A549 (cell line): Measurements from ENCODE around the gene ARL4D. TPM values are rescaled to one million over a fixed set of nuclear protein-coding genes. Genes with fewer than 3 reads are reported as not detected.

Experiments used
- ATAC-seq, 2 experiments: fragments of 200-7000 bp in 1 of 2; fragments of >200 bp in 1 of 2; cut with Nextera tagmentation in 1 of 2; cut with Tn5 transposase in 1 of 2; 3 replicates each; pipeline versions ENCODE4 v1.8.0 to v1.9.1; 2018 to 2020; ENCODE audit warnings: mild to moderate bottlenecking in 1 of 2, moderate library complexity in 1 of 2
- CTCF ChIA-PET: fragments of 300-600 bp; sonication (Branson Sonifier 250); formaldehyde crosslinking; extraction: SDS; loops from one replicate; lab custom pipeline; 2021; ENCODE audit warnings: antibody characterized with exemption, inconsistent platforms; lab: Yijun Ruan, JAX
- POLR2A ChIA-PET: fragments of 350-600 bp; formaldehyde crosslinking; extraction: SDS; loops from one replicate; lab custom pipeline; 2021; ENCODE audit warnings: antibody characterized with exemption, inconsistent platforms; lab: Yijun Ruan, JAX
- DNase-seq, 2 experiments: peaks; one replicate each; pipeline versions ENCODE4 v3.0.0 to v3.0.0-alpha.2; 2011 to 2016; ENCODE audit warnings: low read depth in 1 of 2, low spot score in 1 of 2
- FAIRE-seq: peaks from 2 replicates; lab custom pipeline; 2011; peaks lifted over from hg19 to GRCh38; lab: Jason Lieb, UNC
- H3K27ac ChIP-seq, 2 experiments: fragments of >200 bp; sonication (Bioruptor Twin); formaldehyde crosslinking; 3 replicates each; pipeline ENCODE4 v1.5.1; 2016 to 2017
- H3K4me1 ChIP-seq: fragments of >200 bp; sonication (Bioruptor Twin); formaldehyde crosslinking; 3 replicates; pipeline ENCODE4 v1.6.1; 2016
- H3K4me2 ChIP-seq: fragments of >200 bp; sonication (Bioruptor Twin); formaldehyde crosslinking; 3 replicates; pipeline ENCODE4 v1.6.1; 2016
- H3K4me3 ChIP-seq: fragments of >200 bp; sonication (Bioruptor Twin); formaldehyde crosslinking; 3 replicates; pipeline ENCODE4 v1.5.1; 2016
- H3K9me3 ChIP-seq: fragments of >200 bp; sonication (Bioruptor Twin); formaldehyde crosslinking; 3 replicates; pipeline ENCODE4 v1.6.1; 2016
- BCL3 ChIP-seq: fragments of >200 bp; sonication (Bioruptor Twin); formaldehyde crosslinking; IDR thresholded peaks from 3 replicates; pipeline ENCODE4 v1.6.1; 2016
- CEBPB ChIP-seq, 2 experiments: fragments of >200 bp in 1 of 2; sonication (Bioruptor Twin) in 1 of 2; formaldehyde crosslinking in 1 of 2; IDR thresholded peaks; 2 replicates each; pipeline ENCODE4 v1.6.1; 2012 to 2016
- E2F6 ChIP-seq: IDR thresholded peaks from 2 replicates; pipeline ENCODE4 v1.6.1; 2012; ENCODE audit warnings: low read depth, borderline replicate concordance
- FOSL2 ChIP-seq, 2 experiments: fragments of 450-650 bp in 1 of 2; fragments of >200 bp in 1 of 2; sonication (Bioruptor Twin) in 1 of 2; formaldehyde crosslinking; IDR thresholded peaks; 2 replicates each; pipeline versions ENCODE4 v1.5.0 to v1.6.1; 2016 to 2020; ENCODE audit warnings: mild to moderate bottlenecking in 1 of 2, moderate library complexity in 1 of 2
- GATA3 ChIP-seq: IDR thresholded peaks from 2 replicates; pipeline ENCODE4 v1.6.1; 2012; ENCODE audit warnings: borderline replicate concordance
- JUN ChIP-seq, 2 experiments: fragments of >200 bp; sonication (Bioruptor Twin); formaldehyde crosslinking; IDR thresholded peaks; 2 replicates in 1 of 2; 3 replicates in 1 of 2; pipeline ENCODE4 v1.6.1; 2016 to 2017
- JUNB ChIP-seq: fragments of >200 bp; sonication (Bioruptor Twin); formaldehyde crosslinking; IDR thresholded peaks from 2 replicates; pipeline ENCODE4 v1.6.1; 2016
- MAX ChIP-seq: IDR thresholded peaks from 2 replicates; pipeline ENCODE4 v1.6.1; 2012
- PBX3 ChIP-seq: IDR thresholded peaks from 2 replicates; pipeline ENCODE4 v1.6.1; 2012
- PHF8 ChIP-seq: fragments of 200-600 bp; sonication (generic); IDR thresholded peaks from 2 replicates; pipeline ENCODE4 v1.6.1; 2016; ENCODE audit warnings: low read depth, mild to moderate bottlenecking, antibody characterized with exemption, moderate library complexity, borderline replicate concordance
- POLR2A ChIP-seq: IDR thresholded peaks from 2 replicates; pipeline ENCODE4 v1.6.1; 2012; ENCODE audit warnings: mild to moderate bottlenecking, low read length
- RAD21 ChIP-seq, 2 experiments: fragments of >200 bp in 1 of 2; sonication (Bioruptor Twin) in 1 of 2; formaldehyde crosslinking in 1 of 2; IDR thresholded peaks in 1 of 2; conservative IDR thresholded peaks in 1 of 2; 2 replicates in 1 of 2; 3 replicates in 1 of 2; pipeline ENCODE4 v1.6.1; 2012 to 2018; ENCODE audit warnings: inconsistent platforms in 1 of 2
- REST ChIP-seq: fragments of 200-600 bp; sonication (generic); IDR thresholded peaks from 2 replicates; pipeline ENCODE4 v1.6.1; 2016; ENCODE audit warnings: antibody characterized with exemption, mild to moderate bottlenecking, moderate library complexity
- RFX5 ChIP-seq: fragments of 450-650 bp; IDR thresholded peaks from 2 replicates; pipeline ENCODE4 v1.7.1; 2014; ENCODE audit warnings: antibody characterized with exemption, mild to moderate bottlenecking, moderate library complexity
- TFCP2L1 ChIP-seq: fragments of 250-450 bp; sonication (Bioruptor Pico); IDR thresholded peaks from 2 replicates; pipeline ENCODE4 v1.5.0; 2021; ENCODE audit warnings: mild to moderate bottlenecking
- TP53 ChIP-seq: fragments of 250-450 bp; sonication (Bioruptor Pico); IDR thresholded peaks from 2 replicates; pipeline ENCODE4 v1.5.0; 2021; ENCODE audit warnings: mild to moderate bottlenecking, moderate library complexity
- ZFP36 ChIP-seq: fragments of 450-650 bp; IDR thresholded peaks from 2 replicates; pipeline ENCODE4 v1.6.1; 2014; ENCODE audit warnings: borderline replicate concordance; ENCODE audit not compliant: partially characterized antibody
- WGBS: methylation state at CpG from one replicate; pipeline ENCODE4 v1.1.6; 2017; ENCODE audit errors: missing lambda C conversion rate; 5-methylcytosine and 5-hydroxymethylcytosine counted together
- polyA minus RNA-seq: library from RNA; depleted of rRNA, polyadenylated mRNA; stranded (reverse); fragments of >200 nt; gene quantifications from 2 replicates; pipeline ENCODE4 v1.2.3, GENCODE V29; 2011; rRNA and poly(A)+ RNA removed
- polyA plus RNA-seq, 4 experiments: library from polyadenylated mRNA; depleted of rRNA in 3 of 4; stranded (reverse); fragments of >200 nt; fragmentation: RNase III in 1 of 4; extraction: RNeasy Plus Mini Kit Qiagen cat#74134 plus additional on column Dnase treatment in 1 of 4; gene quantifications; 2 replicates in 3 of 4; 3 replicates in 1 of 4; pipeline ENCODE4 v1.2.3, GENCODE V29; 2011 to 2017

The ARL4D gene
- 21.0 and 21.1 TPM in 2 replicates for polyA plus RNA-seq (2011; rRNA removed)
- 27.5 and 29.3 TPM in 2 replicates for polyA plus RNA-seq (2012; cell fraction: cytosol; rRNA removed)
- 21.1 and 26.6 TPM in 2 replicates for polyA plus RNA-seq (2012; cell fraction: nucleus; rRNA removed)
- 9.9 to 11.9 TPM (median 11.7 TPM) in 3 replicates for polyA plus RNA-seq (2017; fragmentation: RNase III; extraction: RNeasy Plus Mini Kit Qiagen cat#74134 plus additional on column Dnase treatment)
- polyA minus RNA-seq, result 18.6 and 19.9 TPM in 2 replicates

GRCh38 chr17:43398724-43399595, at the start of gene ARL4D:
TSS of gene ARL4D (plus strand) at chr17:43398993. CDS start at chr17:43399733, 740 bp downstream.
- Histone ChIP-seq H3K4me1 (peaks cover 35% of the 10 kb centered on the region), H3K4me2 (peak within 1 kb of the TSS; percentile 85), H3K4me3 (peak within 1 kb of the TSS; percentile 71), H3K9me3 (no peaks in the 10 kb centered on the region), H3K27ac (peak within 1 kb of the TSS; percentile 78 to 95)
- POLR2A ChIA-PET, result interaction anchor here (0.6 to 3.2 kb wide), 27 partner anchors 8 to 581 kb away, joined by 3 to 92 read pairs (median 8); partner anchors contain the start of genes DHX8 and ETV4
- under 1% methylated on average over 47 of the region's 64 CpGs for WGBS
- ATAC-seq (peak; percentile 75 to 85), DNase-seq (peak; percentile 82 to 85), FAIRE-seq (no peak)
- CTCF ChIA-PET, result interaction anchor here (0.7 to 50.6 kb wide), 14 partner anchors 2 to 273 kb away, joined by 3 to 2036 read pairs (median 5); partner anchors contain the start of genes ARL4D and DHX8
- TF ChIP-seq BCL3 (peak; percentile 97), TFCP2L1 (0 out of 2 replicates have a peak, but pooled peaks have one; percentile 29), JUN (IDR thresholded peaks at IDR 0.05) (peak; percentile 82 to 93; a peak in 4 of 5 replicates), GATA3 (no peak), TP53 (no peak), PBX3 (peak; percentile 47; the same call in 1 of the 2 replicates), REST (no peak), RAD21 (conservative IDR thresholded peaks at IDR 0.05 in 1 of 2, IDR thresholded peaks at IDR 0.05 in 1 of 2) (peak in 1 of 2 experiments; percentile 42; a peak in 2 of 5 replicates), CEBPB (IDR thresholded peaks at IDR 0.05) (peak in 1 of 2 experiments; percentile 34; a peak in 1 of 4 replicates), MAX (peak; percentile 77), E2F6 (peak; percentile 65), ZFP36 (no peak), PHF8 (peak; percentile 83; the same call in 1 of the 2 replicates), POLR2A (peak; percentile 100), JUNB (no peak), FOSL2 (IDR thresholded peaks at IDR 0.05) (no peak), FOSL2 (CRISPR knock-in tag; IDR thresholded peaks at IDR 0.05) (no peak), RFX5 (peak; percentile 72)
